D721Med (cell line): ENCODE measurements around the gene ATP2A2.

Source experiments
- DNase-seq: peaks from one replicate; pipeline ENCODE4 v3.0.0; 2011; ENCODE audit warnings: low spot score; ENCODE audit not compliant: insufficient read length
- FAIRE-seq: peaks from 2 replicates; lab custom pipeline; 2011; peaks lifted over from hg19 to GRCh38; lab: Jason Lieb, UNC
- TF ChIP-seq, protein P1 (sequence below): IDR thresholded peaks from 2 replicates; pipeline ENCODE4 v1.5.1; 2012; ENCODE audit warnings: mild to moderate bottlenecking, control low read depth; ENCODE audit not compliant: insufficient read depth; ENCODE audit errors: missing control alignments

Gene ATP2A2

DNA sequence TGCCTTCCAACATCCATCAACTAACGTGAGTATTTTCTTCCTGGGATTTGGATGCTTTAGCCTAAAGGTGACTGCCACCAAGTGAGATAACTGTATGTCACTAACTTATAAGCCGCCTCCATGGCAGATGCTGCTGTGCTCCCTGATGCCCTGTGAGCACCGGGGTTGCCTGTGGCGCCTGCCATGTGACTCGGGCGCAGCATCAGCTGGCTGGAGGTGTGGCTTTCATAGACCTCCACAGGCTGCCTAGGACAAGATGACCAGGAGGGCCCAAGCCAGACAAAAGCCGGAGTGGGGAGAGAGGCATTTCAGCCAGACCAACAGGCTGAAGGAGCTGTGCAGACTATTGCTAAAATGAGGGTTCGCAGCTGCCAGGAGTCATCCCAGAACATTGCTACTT, 66.7 kb downstream of the ATP2A2 start:
- TF ChIP-seq, protein P1, sequence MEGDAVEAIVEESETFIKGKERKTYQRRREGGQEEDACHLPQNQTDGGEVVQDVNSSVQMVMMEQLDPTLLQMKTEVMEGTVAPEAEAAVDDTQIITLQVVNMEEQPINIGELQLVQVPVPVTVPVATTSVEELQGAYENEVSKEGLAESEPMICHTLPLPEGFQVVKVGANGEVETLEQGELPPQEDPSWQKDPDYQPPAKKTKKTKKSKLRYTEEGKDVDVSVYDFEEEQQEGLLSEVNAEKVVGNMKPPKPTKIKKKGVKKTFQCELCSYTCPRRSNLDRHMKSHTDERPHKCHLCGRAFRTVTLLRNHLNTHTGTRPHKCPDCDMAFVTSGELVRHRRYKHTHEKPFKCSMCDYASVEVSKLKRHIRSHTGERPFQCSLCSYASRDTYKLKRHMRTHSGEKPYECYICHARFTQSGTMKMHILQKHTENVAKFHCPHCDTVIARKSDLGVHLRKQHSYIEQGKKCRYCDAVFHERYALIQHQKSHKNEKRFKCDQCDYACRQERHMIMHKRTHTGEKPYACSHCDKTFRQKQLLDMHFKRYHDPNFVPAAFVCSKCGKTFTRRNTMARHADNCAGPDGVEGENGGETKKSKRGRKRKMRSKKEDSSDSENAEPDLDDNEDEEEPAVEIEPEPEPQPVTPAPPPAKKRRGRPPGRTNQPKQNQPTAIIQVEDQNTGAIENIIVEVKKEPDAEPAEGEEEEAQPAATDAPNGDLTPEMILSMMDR: no peak
- FAIRE-seq (no peak), DNase-seq (no peak)

DNA sequence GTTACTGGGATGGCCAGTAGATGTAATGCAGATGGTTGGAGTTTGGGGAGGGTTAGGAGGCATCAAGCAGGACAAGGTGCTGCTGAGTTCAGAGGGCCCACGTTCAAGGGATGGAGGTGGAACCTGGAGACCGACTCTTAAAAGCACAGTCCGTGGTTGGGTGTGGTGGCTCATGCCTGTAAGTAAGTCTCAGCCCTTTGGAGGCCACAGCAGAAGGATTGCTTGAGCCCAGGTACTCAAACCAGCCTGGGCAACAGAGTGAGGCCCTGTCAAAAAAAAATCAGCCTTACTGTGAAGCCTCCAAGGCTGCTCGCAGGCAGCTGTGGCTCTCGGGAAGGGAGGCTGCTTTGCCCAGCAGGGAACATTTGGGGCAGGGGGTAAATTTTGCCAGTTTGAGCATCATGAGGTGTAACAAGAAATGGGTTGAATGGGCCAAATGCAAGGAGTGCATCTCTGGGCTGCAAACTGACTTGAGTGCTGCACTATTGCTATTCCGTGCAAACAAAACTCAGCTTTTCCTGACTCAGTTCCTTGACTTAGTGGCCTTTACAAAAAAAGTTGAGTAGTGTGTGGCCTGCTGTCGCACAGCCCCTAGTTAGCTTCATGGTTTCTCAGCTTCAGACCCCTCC, 67.5 kb downstream of the ATP2A2 start:
- TF ChIP-seq, protein P1: no peak
- FAIRE-seq: no peak

DNA sequence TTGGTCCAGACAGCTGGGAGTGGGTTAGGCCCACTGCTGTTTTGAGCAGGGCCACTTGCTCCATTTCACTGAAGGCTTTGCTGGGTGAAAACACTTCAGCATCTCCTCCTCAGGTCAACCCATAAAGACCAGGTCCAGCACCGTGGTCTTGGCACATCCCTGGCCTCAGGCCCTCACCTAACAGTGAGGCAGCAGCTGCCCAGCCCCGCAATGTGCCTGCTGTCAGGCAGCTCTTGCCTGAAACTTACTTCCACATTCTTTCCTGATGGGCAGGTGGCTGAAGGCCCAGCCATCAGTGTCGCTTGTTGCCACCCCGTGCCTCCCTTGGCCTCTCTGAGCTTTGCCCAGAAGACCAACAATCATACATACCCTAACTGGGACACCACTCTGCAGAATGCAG, 68.0 kb downstream of the ATP2A2 start:
- FAIRE-seq (no peak), DNase-seq (no peak)
- TF ChIP-seq, protein P1: no peak

More for the DNA sequence above, 67.5 kb downstream of the ATP2A2 start:
- no peak for DNase-seq

DNA sequence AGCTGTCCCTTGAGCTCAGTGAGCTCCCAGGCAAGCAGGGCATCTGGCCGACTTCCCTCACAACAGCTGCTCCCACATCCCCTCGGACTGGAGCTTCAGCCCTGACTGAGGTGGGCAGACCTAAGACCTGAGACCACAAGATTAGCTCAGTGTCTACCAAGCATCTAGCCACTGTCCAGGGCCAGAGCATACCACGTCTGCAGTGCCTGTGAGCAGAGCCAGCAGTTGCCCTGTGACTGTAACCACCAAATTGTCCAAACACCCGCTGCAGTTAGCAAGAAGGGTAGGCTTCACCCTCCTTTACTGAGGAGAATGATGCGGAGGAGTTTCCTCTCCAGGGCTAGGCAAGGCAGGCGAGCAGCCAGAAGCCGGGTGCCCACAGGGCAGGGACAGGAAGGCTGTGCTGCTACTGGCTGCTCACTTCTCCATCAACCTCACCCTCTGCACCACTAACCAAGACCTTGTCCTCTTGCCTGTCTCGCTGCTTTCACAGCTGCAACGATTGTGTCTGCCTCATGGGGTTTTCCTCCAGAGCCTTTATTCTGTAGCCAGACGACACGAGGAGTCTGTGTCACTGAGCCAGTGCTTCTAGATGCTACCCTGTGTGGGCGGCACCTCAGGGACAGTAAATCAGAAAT, 68.6 kb downstream of the ATP2A2 start:
- DNase-seq (no peak), FAIRE-seq (no peak)
- TF ChIP-seq, protein P1: no peak

DNA sequence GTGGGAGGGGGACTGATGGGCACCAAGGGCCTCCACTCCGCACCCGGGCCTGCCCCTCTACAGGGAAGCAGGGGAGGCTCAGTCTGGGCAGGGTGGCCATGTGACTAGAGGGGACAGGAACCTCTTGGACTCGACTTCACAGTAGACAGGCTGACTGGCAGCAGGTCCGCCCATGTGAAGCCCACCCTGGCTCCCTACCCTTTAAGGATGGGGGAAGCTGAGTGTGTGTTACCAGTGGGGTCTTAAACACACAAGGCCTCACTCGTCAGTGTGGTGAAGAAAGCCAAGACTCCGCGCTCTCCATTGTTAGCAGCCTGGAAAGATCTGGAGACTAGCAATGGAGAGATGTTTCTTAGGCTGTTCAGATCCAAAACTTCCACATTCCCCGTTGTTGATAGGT, 70.1 kb downstream of the ATP2A2 start:
- DNase-seq (peak; percentile 6), FAIRE-seq (no peak)
- TF ChIP-seq, protein P1: no peak

DNA sequence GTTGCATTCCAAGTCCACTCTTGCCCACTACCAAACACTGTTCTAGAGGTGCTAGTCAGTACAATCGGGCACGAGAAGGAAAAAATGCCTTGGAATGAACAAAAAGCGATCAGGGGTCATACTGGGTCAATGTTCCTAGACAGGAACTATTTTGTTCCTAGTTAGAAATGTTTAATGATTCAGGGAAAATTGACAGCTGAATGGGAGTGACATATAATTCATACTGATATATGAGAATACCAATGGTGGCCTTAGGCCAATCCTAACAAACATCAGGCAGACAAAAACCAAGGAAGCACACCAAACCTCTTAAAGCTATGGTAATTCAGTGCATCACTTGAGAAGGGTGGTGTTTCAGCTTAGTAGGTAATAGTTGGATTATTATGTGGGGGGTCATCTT, 71.4 kb downstream of the ATP2A2 start:
- FAIRE-seq: no peak
- no peak for DNase-seq
- TF ChIP-seq, protein P1: no peak
